Caco-2 (cell line): Measurements from ENCODE around the gene KRTAP19-8. TPM values are rescaled to one million over a fixed set of nuclear protein-coding genes. Genes with fewer than 3 reads are reported as not detected.

ENCODE experiments used
- BruUV-seq: library from RNA; stranded (reverse); fragments of 400-500 nt; replicated peaks from 2 replicates; lab custom pipeline; 2021; lab: Mats Ljungman, UMichigan
- CTCF ChIA-PET: fragments of 300-600 bp; sonication (Branson Sonifier 250); formaldehyde crosslinking; loops from one replicate; lab custom pipeline; 2022; ENCODE audit warnings: antibody characterized with exemption; lab: Charles Lee
- POLR2A ChIA-PET: fragments of 300-600 bp; sonication (Branson Sonifier 250); formaldehyde crosslinking; loops from one replicate; lab custom pipeline; 2022; ENCODE audit warnings: antibody characterized with exemption; lab: Charles Lee
- DNase-seq, 2 experiments: peaks; one replicate each; pipeline versions ENCODE4 v3.0.0 to v3.0.0-alpha.2; 2020 to 2022
- H3K27me3 ChIP-seq: replicated peaks from 2 replicates; pipeline ENCODE4 v1.6.0; 2011; ENCODE audit warnings: low read length; ENCODE audit not compliant: control insufficient read depth, insufficient read depth
- H3K36me3 ChIP-seq: 2 replicates; pipeline ENCODE4 v1.5.1; 2011; ENCODE audit warnings: low read length; ENCODE audit not compliant: control insufficient read depth, insufficient read depth
- H3K4me1 ChIP-seq: fragments of 250-450 bp; sonication (Bioruptor Pico); 2 replicates; pipeline ENCODE4 v1.5.1; 2020; ENCODE audit warnings: mild to moderate bottlenecking
- H3K4me3 ChIP-seq: 2 replicates; pipeline ENCODE4 v1.5.1; 2011; ENCODE audit warnings: low read depth, mild to moderate bottlenecking, control low read depth, low read length
- H3K9me3 ChIP-seq: fragments of 250-450 bp; sonication (Bioruptor Pico); 2 replicates; pipeline ENCODE4 v1.5.1; 2020; ENCODE audit warnings: mild to moderate bottlenecking, moderate library complexity
- H3K27ac Mint-ChIP-seq: one replicate; pipeline ENCODE4 v1.8.0; 2022; ENCODE audit warnings: mixed read lengths; ENCODE audit not compliant: unreplicated experiment
- H3K27me3 Mint-ChIP-seq: one replicate; pipeline ENCODE4 v1.8.0; 2022; ENCODE audit warnings: mixed read lengths; ENCODE audit not compliant: insufficient read depth, unreplicated experiment
- H3K36me3 Mint-ChIP-seq: one replicate; pipeline ENCODE4 v1.8.0; 2022; ENCODE audit warnings: mild to moderate bottlenecking, mixed read lengths; ENCODE audit not compliant: insufficient read depth, unreplicated experiment
- H3K4me1 Mint-ChIP-seq: one replicate; pipeline ENCODE4 v1.8.0; 2022; ENCODE audit warnings: low read depth, mixed read lengths; ENCODE audit not compliant: unreplicated experiment
- H3K4me3 Mint-ChIP-seq: one replicate; pipeline ENCODE4 v1.8.0; 2022; ENCODE audit warnings: mild to moderate bottlenecking, moderate library complexity, mixed read lengths; ENCODE audit not compliant: unreplicated experiment
- H3K9me3 Mint-ChIP-seq: one replicate; pipeline ENCODE4 v1.8.0; 2022; ENCODE audit warnings: mixed read lengths; ENCODE audit not compliant: unreplicated experiment
- intact Hi-C: fragments of 100-400 bp; cut with micrococcal nuclease; formaldehyde crosslinking; loops from one replicate; pipeline ENCODE4 v1.10.0; 2022; ENCODE audit not compliant: unreplicated experiment
- total RNA-seq: library from RNA; stranded (reverse); gene quantifications from 2 replicates; pipeline ENCODE4 v1.2.3, GENCODE V29; 2022
- TF ChIP-seq, protein P1 (sequence below), 2 experiments: fragments of 200-600 bp in 1 of 2; IDR thresholded peaks; 1 replicate in 1 of 2; 2 replicates in 1 of 2; pipeline versions ENCODE4 v1.5.1 to v1.8.0; 2011 to 2022; ENCODE audit warnings: antibody characterized with exemption in 1 of 2, control low read depth in 1 of 2, inconsistent platforms in 1 of 2, low read depth in 1 of 2, low read length in 1 of 2, mild to moderate bottlenecking in 1 of 2, moderate library complexity in 1 of 2; ENCODE audit not compliant: insufficient read depth in 1 of 2, severe bottlenecking in 1 of 2, unreplicated experiment in 1 of 2

KRTAP19-8 gene
- total RNA-seq, 1 experiment from 2014 or later = not detected

DNA sequence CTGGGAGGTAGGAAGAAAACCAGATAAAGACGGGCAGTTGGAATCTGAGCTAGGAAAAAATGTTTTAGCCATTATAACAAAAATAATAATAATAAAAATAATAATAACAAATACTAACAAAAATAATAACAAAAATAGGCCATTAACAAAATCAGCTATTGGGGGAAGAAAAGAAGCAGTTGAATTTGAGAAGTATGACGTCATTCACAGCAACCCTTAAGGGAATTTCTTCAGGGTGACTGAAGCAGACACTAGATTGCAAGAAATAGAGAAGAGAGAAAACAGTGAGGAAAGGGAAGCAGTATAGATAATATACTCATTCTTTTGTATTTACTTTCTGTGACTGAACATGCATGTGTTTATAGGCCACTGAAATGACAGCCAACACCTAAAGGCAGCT, 20.0 kb downstream of the KRTAP19-8 start:
- POLR2A ChIA-PET = no interaction called here
- BruUV-seq = no TSS peak

DNA sequence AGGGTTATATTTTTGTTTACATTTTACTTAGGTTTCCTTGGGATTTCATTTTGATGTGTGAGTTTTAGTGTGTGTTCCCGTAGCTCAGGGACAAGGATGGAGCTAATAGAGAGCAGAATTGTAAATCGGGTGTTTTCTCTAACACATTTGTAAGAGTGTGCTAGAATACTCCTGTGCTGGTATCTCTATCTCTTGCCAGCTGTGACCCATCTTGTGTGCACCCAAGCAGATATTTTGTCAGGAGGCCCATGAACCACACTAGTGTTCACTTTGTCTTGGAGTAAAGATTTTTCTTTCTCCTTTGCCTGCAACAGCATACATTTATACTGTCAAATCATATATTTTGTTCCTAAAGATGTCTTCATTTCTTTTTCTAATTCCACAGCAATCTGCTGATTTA, 23.4 kb downstream of the KRTAP19-8 start:
- H3K4me3 ChIP-seq = no peak overlapping the region
- H3K36me3 ChIP-seq = no peaks in the 10 kb centered on the region
- no peak overlapping the region for H3K27ac Mint-ChIP-seq
- intact Hi-C loops = no loop called here
- no peaks in the 10 kb centered on the region for H3K9me3 ChIP-seq
- ChIA-PET POLR2A (no interaction called here), CTCF (no interaction called here)
- no peak for DNase-seq
- peaks cover 5% of the 10 kb centered on the region for H3K27me3 Mint-ChIP-seq
- H3K4me3 Mint-ChIP-seq = no peak overlapping the region
- no TSS peak for BruUV-seq
- TF ChIP-seq, protein P1, sequence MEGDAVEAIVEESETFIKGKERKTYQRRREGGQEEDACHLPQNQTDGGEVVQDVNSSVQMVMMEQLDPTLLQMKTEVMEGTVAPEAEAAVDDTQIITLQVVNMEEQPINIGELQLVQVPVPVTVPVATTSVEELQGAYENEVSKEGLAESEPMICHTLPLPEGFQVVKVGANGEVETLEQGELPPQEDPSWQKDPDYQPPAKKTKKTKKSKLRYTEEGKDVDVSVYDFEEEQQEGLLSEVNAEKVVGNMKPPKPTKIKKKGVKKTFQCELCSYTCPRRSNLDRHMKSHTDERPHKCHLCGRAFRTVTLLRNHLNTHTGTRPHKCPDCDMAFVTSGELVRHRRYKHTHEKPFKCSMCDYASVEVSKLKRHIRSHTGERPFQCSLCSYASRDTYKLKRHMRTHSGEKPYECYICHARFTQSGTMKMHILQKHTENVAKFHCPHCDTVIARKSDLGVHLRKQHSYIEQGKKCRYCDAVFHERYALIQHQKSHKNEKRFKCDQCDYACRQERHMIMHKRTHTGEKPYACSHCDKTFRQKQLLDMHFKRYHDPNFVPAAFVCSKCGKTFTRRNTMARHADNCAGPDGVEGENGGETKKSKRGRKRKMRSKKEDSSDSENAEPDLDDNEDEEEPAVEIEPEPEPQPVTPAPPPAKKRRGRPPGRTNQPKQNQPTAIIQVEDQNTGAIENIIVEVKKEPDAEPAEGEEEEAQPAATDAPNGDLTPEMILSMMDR (IDR thresholded peaks at IDR 0.05; ENCODE audit: insufficient read depth in 1 of 2, low read depth in 1 of 2, low read length in 1 of 2, severe bottlenecking in 1 of 2, unreplicated experiment in 1 of 2) = no peak
- H3K4me1 Mint-ChIP-seq = no peaks in the 10 kb centered on the region
- H3K4me1 ChIP-seq = no peaks in the 10 kb centered on the region
- H3K9me3 Mint-ChIP-seq = peaks cover 9% of the 10 kb centered on the region
- no peaks in the 10 kb centered on the region for H3K36me3 Mint-ChIP-seq
- no peaks in the 10 kb centered on the region for H3K27me3 ChIP-seq

More for the DNA sequence above, 20.0 kb downstream of the KRTAP19-8 start:
- Histone ChIP-seq H3K4me1 (no peaks in the 10 kb centered on the region), H3K36me3 (no peaks in the 10 kb centered on the region), H3K27me3 (no peaks in the 10 kb centered on the region), H3K9me3 (no peaks in the 10 kb centered on the region), H3K4me3 (no peak overlapping the region)
- H3K4me3 Mint-ChIP-seq = no peak overlapping the region
- no peaks in the 10 kb centered on the region for H3K36me3 Mint-ChIP-seq
- TF ChIP-seq, protein P1 (IDR thresholded peaks at IDR 0.05; ENCODE audit: insufficient read depth in 1 of 2, low read depth in 1 of 2, low read length in 1 of 2, severe bottlenecking in 1 of 2, unreplicated experiment in 1 of 2) = no peak
- no peaks in the 10 kb centered on the region for H3K4me1 Mint-ChIP-seq
- intact Hi-C loops = no loop called here
- no peak for DNase-seq
- no peak overlapping the region for H3K27ac Mint-ChIP-seq
- H3K27me3 Mint-ChIP-seq = peaks cover 10% of the 10 kb centered on the region
- peaks cover 9% of the 10 kb centered on the region for H3K9me3 Mint-ChIP-seq
- CTCF ChIA-PET = no interaction called here

DNA sequence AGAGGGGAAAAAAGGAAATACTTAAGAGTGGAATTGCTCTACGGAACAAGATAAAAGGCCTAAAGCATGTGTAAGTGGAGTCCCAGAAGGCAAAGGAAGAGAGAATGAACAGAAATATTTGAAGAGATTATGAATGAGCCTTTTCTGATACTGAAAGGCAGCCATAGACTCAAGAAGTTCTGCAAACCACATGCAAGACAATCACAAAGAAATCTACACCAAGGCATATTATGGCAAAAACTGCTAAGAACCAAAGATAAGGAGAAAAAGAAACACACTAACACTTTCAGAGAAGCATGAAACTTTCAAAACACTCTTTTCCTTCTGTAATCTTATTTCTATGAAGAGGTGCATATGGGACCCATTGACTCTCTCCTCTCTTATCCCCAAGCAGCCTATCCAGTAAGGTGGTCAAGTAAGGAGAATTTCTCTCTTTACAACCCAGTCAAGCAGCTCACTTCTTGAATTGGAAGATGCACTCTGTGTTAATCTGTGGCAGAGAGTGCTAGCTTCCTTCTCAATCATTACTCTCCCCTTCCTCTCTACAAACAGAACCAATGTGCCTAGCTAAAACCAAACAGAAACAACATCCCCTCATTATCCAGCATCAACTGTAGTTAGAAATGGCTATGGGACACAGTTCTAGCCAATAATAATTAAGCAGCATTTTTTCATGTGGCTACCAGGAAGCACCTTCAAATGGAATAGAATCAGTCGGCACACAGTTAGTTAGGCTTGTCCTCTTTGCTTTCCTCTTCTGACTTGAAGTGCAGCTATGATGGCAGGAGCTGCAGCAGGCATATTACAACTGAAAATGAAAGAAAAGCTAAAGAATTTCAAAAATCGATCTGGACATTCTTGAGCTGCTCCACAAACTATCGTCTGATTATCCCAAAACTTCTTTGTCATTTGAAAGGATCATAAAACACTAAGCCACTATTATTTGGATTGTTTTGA, 25.9 kb downstream of the KRTAP19-8 start:
- no peaks in the 10 kb centered on the region for H3K27me3 ChIP-seq
- H3K36me3 ChIP-seq = no peaks in the 10 kb centered on the region
- Mint-ChIP-seq H3K4me1 (no peaks in the 10 kb centered on the region), H3K27me3 (peaks cover 3% of the 10 kb centered on the region), H3K27ac (no peak overlapping the region), H3K36me3 (no peaks in the 10 kb centered on the region), H3K9me3 (no peaks in the 10 kb centered on the region), H3K4me3 (no peak overlapping the region)
- H3K9me3 ChIP-seq = no peaks in the 10 kb centered on the region
- H3K4me1 ChIP-seq = no peaks in the 10 kb centered on the region
- intact Hi-C loops = no loop called here
- BruUV-seq = no TSS peak
- no peak overlapping the region for H3K4me3 ChIP-seq
- ChIA-PET POLR2A (interaction anchor here (0.6 kb wide), 1 partner anchor 168 kb away, joined by 3 read pairs; no protein-coding TSS in a partner anchor), CTCF (no interaction called here)
- TF ChIP-seq, protein P1 (IDR thresholded peaks at IDR 0.05; ENCODE audit: insufficient read depth in 1 of 2, low read depth in 1 of 2, low read length in 1 of 2, severe bottlenecking in 1 of 2, unreplicated experiment in 1 of 2) = no peak
- no peak for DNase-seq
